Mucosa of rectum (tissue), 2 donors: Measurements from ENCODE around the gene LRRTM4.
"Not testable (repeated sequence)": the region's sequence is repeated elsewhere in the genome, so short reads cannot be mapped to it uniquely, and the experiment has no call there.

Experiments
- H3K27ac ChIP-seq, 2 donors: one replicate each; pipeline ENCODE4 v1.7.0; 2013; ENCODE audit warnings: inconsistent platforms in 2 of 2, low read depth in 2 of 2, low read length in 2 of 2
- H3K27me3 ChIP-seq, 2 donors: one replicate each; pipeline ENCODE4 v1.7.0; 2013; ENCODE audit warnings: low read length in 2 of 2; ENCODE audit not compliant: control insufficient read depth in 2 of 2, insufficient read depth in 2 of 2
- H3K36me3 ChIP-seq, 2 donors: one replicate each; pipeline ENCODE4 v1.7.0; 2013; ENCODE audit warnings: low read length in 2 of 2; ENCODE audit not compliant: control insufficient read depth in 2 of 2, insufficient read depth in 2 of 2
- H3K4me1 ChIP-seq, 2 donors: one replicate each; pipeline ENCODE4 v1.7.0; 2013; ENCODE audit warnings: low read length in 2 of 2, mild to moderate bottlenecking in 1 of 2; ENCODE audit not compliant: control insufficient read depth in 2 of 2, insufficient read depth in 2 of 2
- H3K4me3 ChIP-seq, 2 donors: one replicate each; pipeline ENCODE4 v1.7.0; 2013; ENCODE audit warnings: low read length in 2 of 2
- H3K9ac ChIP-seq, 2 donors: one replicate each; pipeline ENCODE4 v1.7.0; 2013; ENCODE audit warnings: low read length in 2 of 2, low read depth in 1 of 2, mild to moderate bottlenecking in 1 of 2
- H3K9me3 ChIP-seq, 2 donors: one replicate each; pipeline ENCODE4 v1.7.0; 2013; ENCODE audit warnings: low read length in 2 of 2; ENCODE audit not compliant: control insufficient read depth in 2 of 2
- donor health status: healthy.
- donor health status: Normal muscosa, but diverticular disease.

LRRTM4 gene

GRCh38 chr2:77081597-77081996, 440.6 kb downstream of the LRRTM4 start:
- Histone ChIP-seq H3K36me3 (no peaks in the 10 kb centered on the region), H3K4me3 (no peak overlapping the region), H3K4me1 (no peaks in the 10 kb centered on the region), H3K27me3 (no peaks in the 10 kb centered on the region), H3K9me3 (no peaks in the 10 kb centered on the region), H3K9ac (no peak overlapping the region), H3K27ac (no peak overlapping the region)

DNA sequence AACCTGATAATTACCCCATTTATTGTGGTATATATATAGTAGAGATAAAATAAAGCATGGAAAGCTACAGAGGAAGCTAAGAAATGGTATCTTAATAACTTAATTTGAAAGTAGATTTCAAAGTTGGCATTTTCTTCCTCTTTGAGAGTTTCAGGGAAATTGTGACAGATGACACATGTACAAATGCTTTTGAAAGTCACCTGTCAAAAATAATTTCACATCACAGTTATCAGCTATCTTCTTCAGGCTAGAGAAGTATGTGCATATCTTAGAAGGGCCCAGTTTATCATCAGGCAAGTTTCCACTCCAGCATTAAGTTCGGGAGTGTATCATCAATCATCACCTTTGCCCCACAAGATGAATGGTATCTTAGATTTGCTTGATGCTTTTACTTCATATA, 457.9 kb downstream of the LRRTM4 start:
- H3K36me3 ChIP-seq: no peaks in the 10 kb centered on the region

GRCh38 chr2:77054938-77055337, 467.2 kb downstream of the LRRTM4 start:
- no peaks in the 10 kb centered on the region for H3K4me1 ChIP-seq
- no peak overlapping the region for H3K27ac ChIP-seq
- H3K9ac ChIP-seq: no peak overlapping the region
- H3K27me3 ChIP-seq: no peaks in the 10 kb centered on the region
- H3K4me3 ChIP-seq: no peak overlapping the region
- H3K36me3 ChIP-seq: no peaks in the 10 kb centered on the region
- H3K9me3 ChIP-seq: no peaks in the 10 kb centered on the region

More for the DNA sequence above, 457.9 kb downstream of the LRRTM4 start:
- Histone ChIP-seq H3K27ac (no peak overlapping the region), H3K9ac (no peak overlapping the region), H3K4me1 (no peaks in the 10 kb centered on the region), H3K27me3 (no peaks in the 10 kb centered on the region), H3K9me3 (no peaks in the 10 kb centered on the region), H3K4me3 (no peak overlapping the region)

GRCh38 chr2:77046339-77046738, 475.8 kb downstream of the LRRTM4 start:
- Histone ChIP-seq H3K27me3 (no peaks in the 10 kb centered on the region), H3K36me3 (no peaks in the 10 kb centered on the region), H3K9me3 (no peaks in the 10 kb centered on the region), H3K27ac (no peak overlapping the region), H3K4me3 (no peak overlapping the region), H3K9ac (no peak overlapping the region), H3K4me1 (no peaks in the 10 kb centered on the region)

DNA sequence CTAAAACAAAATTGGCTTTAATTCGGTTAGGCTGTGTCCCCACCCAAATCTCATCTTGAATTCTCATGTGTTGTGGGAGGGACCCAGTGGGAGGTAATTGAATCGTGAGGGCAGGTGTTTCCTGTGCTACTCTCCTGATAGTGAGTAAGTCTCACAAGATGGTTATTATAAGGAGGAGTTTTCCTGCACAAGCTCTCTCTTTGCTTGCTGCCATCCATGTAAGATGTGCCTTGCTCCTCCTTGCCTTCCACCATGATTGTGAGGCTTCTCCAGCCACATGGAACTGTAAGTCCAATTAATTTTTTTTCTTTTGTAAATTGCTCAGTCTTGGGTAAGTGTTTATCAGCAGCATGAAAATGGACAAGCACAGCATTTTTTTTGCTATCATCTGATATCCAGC, 476.7 kb downstream of the LRRTM4 start:
- not testable (repeated sequence) for H3K4me3 ChIP-seq, H3K36me3 ChIP-seq, H3K4me1 ChIP-seq, H3K27me3 ChIP-seq, H3K27ac ChIP-seq, H3K9ac ChIP-seq, H3K9me3 ChIP-seq

- Histone ChIP-seq H3K27me3 (no peaks in the 10 kb centered on the region), H3K9me3 (no peaks in the 10 kb centered on the region), H3K4me3 (no peak overlapping the region), H3K36me3 (no peaks in the 10 kb centered on the region), H3K4me1 (no peaks in the 10 kb centered on the region), H3K9ac (no peak overlapping the region), H3K27ac (no peak overlapping the region)
Measured at GRCh38 chr2:77034445-77034844, 487.7 kb downstream of the LRRTM4 start.

GRCh38 chr2:77029237-77029636, 492.9 kb downstream of the LRRTM4 start:
- not testable (repeated sequence) for H3K36me3 ChIP-seq, H3K27me3 ChIP-seq, H3K9me3 ChIP-seq, H3K4me1 ChIP-seq, H3K9ac ChIP-seq, H3K4me3 ChIP-seq, H3K27ac ChIP-seq

DNA sequence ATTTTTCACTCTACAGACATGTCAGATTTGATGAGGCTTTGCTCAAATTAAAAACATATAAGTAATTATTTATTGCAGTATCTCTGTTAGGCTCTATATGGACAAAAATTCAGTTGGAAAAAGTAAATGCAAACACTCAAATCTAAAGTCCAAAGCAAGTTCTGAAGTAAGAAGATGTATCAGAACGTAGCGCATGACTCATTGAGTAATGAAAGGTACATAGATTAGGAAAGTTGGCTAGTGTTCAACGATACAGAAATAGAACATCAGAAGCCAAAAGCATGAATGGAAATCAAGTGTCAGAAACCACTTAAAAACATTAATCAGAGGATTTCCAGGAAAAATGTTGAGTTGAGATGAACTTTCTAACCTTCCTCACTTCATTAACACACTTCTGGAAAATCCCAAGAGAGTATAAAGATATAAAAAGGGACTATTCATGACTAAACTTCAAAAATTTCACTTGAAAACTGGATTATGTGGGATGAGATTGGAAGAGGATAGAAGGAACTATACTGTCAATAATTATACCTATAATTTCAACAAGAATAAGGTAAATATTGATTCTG, 494.1 kb downstream of the LRRTM4 start:
- no peak overlapping the region for H3K9ac ChIP-seq
- no peak overlapping the region for H3K27ac ChIP-seq
- H3K9me3 ChIP-seq: no peaks in the 10 kb centered on the region
- no peaks in the 10 kb centered on the region for H3K4me1 ChIP-seq
- H3K36me3 ChIP-seq: no peaks in the 10 kb centered on the region
- H3K4me3 ChIP-seq: no peak overlapping the region
- H3K27me3 ChIP-seq: no peaks in the 10 kb centered on the region

DNA sequence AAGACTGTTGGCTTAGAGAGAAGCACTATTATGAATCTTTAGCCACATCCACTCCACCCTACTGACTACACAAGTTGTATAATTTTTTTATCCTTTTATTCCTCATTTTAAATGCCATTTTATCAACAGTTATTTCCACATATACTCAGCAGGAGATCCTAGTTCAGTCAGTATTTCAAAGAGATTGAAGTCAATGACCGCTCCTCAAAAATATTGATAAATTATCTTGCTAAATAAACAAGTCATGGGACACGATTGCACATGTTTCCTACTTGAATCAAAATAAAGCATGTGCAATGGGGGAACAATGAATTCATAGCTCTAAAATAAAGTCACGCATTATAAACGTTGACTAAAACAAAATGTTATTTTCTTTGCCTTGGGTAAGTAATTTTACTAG, 496.5 kb downstream of the LRRTM4 start:
- Histone ChIP-seq H3K4me3 (no peak overlapping the region), H3K27ac (no peak overlapping the region), H3K9ac (no peak overlapping the region), H3K27me3 (no peaks in the 10 kb centered on the region), H3K4me1 (no peaks in the 10 kb centered on the region), H3K9me3 (no peaks in the 10 kb centered on the region), H3K36me3 (no peaks in the 10 kb centered on the region)

- H3K36me3 ChIP-seq: no peaks in the 10 kb centered on the region
- no peak overlapping the region for H3K4me3 ChIP-seq
- H3K27ac ChIP-seq: no peak overlapping the region
- H3K27me3 ChIP-seq: no peaks in the 10 kb centered on the region
- H3K9me3 ChIP-seq: no peaks in the 10 kb centered on the region
- H3K4me1 ChIP-seq: no peaks in the 10 kb centered on the region
- H3K9ac ChIP-seq: no peak overlapping the region
Measured at GRCh38 chr2:77021161-77021560, 501.0 kb downstream of the LRRTM4 start.

GRCh38 chr2:77018219-77018618, 504.0 kb downstream of the LRRTM4 start:
- H3K36me3 ChIP-seq: no peaks in the 10 kb centered on the region

More at GRCh38 chr2:77018219-77018618, 504.0 kb downstream of the LRRTM4 start:
- Histone ChIP-seq H3K4me3 (no peak overlapping the region), H3K4me1 (no peaks in the 10 kb centered on the region), H3K27me3 (no peaks in the 10 kb centered on the region), H3K27ac (no peak overlapping the region), H3K9me3 (no peaks in the 10 kb centered on the region), H3K9ac (no peak overlapping the region)
